ENCODE data around the gene NRF1. TPM values are rescaled to one million over a fixed set of nuclear protein-coding genes. Genes with fewer than 3 reads are reported as not detected.

The NRF1 gene
- total RNA-seq, 1 experiment from 2014 or later: 13.6 TPM

- POLR2A ChIA-PET (ENCODE audit: unreplicated experiment): no interaction called here
These were observed 5.7 kb downstream of the NRF1 start for GRCh38 chr7:129617178-129617577.

GRCh38 chr7:129617652-129618051, 6.1 kb downstream of the NRF1 start:
- intact Hi-C loops (cut with micrococcal nuclease): no loop called here

More at GRCh38 chr7:129617178-129617577, 5.7 kb downstream of the NRF1 start:
- no peak overlapping the region for H3K4me2 ChIP-seq (ENCODE audit: low read length)
- H3K36me3 ChIP-seq (ENCODE audit: low read depth, low read length): no peaks in the 10 kb centered on the region
- H4K20me1 ChIP-seq (ENCODE audit: low read length): peaks cover 49% of the 10 kb centered on the region
- TF ChIP-seq EZH2phosphoT487 (IDR thresholded peaks at IDR 0.05; ENCODE audit: borderline replicate concordance, low read length) (no peak), CTCF (conservative IDR thresholded peaks at IDR 0.05; ENCODE audit: low read depth, low read length) (no peak), EZH2 (IDR thresholded peaks at IDR 0.05; ENCODE audit: low read length, unreplicated experiment) (no peak)
- CTCF ChIA-PET: interaction anchor here (0.7 kb wide), 1 partner anchor 10 kb away, joined by 3 read pairs; no protein-coding TSS in a partner anchor
- peaks cover 13% of the 10 kb centered on the region for H3K4me1 ChIP-seq (ENCODE audit: insufficient read depth, low read length)
- BruUV-seq (replicated peaks): no TSS peak
- H3K27ac ChIP-seq (ENCODE audit: low read length): no peak overlapping the region
- no peaks in the 10 kb centered on the region for H3K9me2 ChIP-seq (replicated peaks; ENCODE audit: low read length)
- H3K79me2 ChIP-seq (ENCODE audit: low read length): peaks cover 98% of the 10 kb centered on the region
- H3K9ac ChIP-seq (ENCODE audit: low read length): no peak overlapping the region
- intact Hi-C loops (cut with micrococcal nuclease): no loop called here
- no peak overlapping the region for H3K4me3 ChIP-seq (ENCODE audit: low read length)
- no peaks in the 10 kb centered on the region for H3K9me3 ChIP-seq (ENCODE audit: low read length)
- no peaks in the 10 kb centered on the region for H3F3A ChIP-seq (ENCODE audit: low read length, unreplicated experiment)
- no peaks in the 10 kb centered on the region for H3K27me3 ChIP-seq (ENCODE audit: low read length)
- DNase-seq (no peak), ATAC-seq (no peak)
- no peak overlapping the region for H2AFZ ChIP-seq (ENCODE audit: low read length)

More at GRCh38 chr7:129617652-129618051, 6.1 kb downstream of the NRF1 start:
- Histone ChIP-seq H3F3A (ENCODE audit: low read length, unreplicated experiment) (no peaks in the 10 kb centered on the region), H3K9me2 (replicated peaks; ENCODE audit: low read length) (no peaks in the 10 kb centered on the region), H3K79me2 (ENCODE audit: low read length) (peaks cover 98% of the 10 kb centered on the region), H3K4me2 (ENCODE audit: low read length) (no peak overlapping the region), H2AFZ (ENCODE audit: low read length) (no peak overlapping the region), H3K27me3 (ENCODE audit: low read length) (no peaks in the 10 kb centered on the region), H3K4me1 (ENCODE audit: insufficient read depth, low read length) (peaks cover 13% of the 10 kb centered on the region), H3K9me3 (ENCODE audit: low read length) (no peaks in the 10 kb centered on the region), H3K27ac (ENCODE audit: low read length) (no peak overlapping the region), H3K9ac (ENCODE audit: low read length) (no peak overlapping the region), H3K4me3 (ENCODE audit: low read length) (no peak overlapping the region), H4K20me1 (ENCODE audit: low read length) (peaks cover 48% of the 10 kb centered on the region), H3K36me3 (ENCODE audit: low read depth, low read length) (no peaks in the 10 kb centered on the region)
- TF ChIP-seq CTCF (conservative IDR thresholded peaks at IDR 0.05; ENCODE audit: low read depth, low read length): no peak
- no peak for TF ChIP-seq EZH2 (IDR thresholded peaks at IDR 0.05; ENCODE audit: low read length, unreplicated experiment)
- no peak for TF ChIP-seq EZH2phosphoT487 (IDR thresholded peaks at IDR 0.05; ENCODE audit: borderline replicate concordance, low read length)
- ChIA-PET CTCF (no interaction called here), POLR2A (ENCODE audit: unreplicated experiment) (no interaction called here)
- ATAC-seq (no peak), DNase-seq (no peak)
- no TSS peak for BruUV-seq (replicated peaks)
